IMR-90 (cell line): ENCODE results near the gene MAP3K5. TPM values are rescaled to one million over a fixed set of nuclear protein-coding genes. Genes with fewer than 3 reads are reported as not detected.

Experiments
- ATAC-seq: fragments of 200-7000 bp; cut with Tn5 transposase; 2 replicates; pipeline ENCODE4 v1.9.1; 2020; ENCODE audit warnings: low read depth, mild to moderate bottlenecking, moderate library complexity
- BruUV-seq: library from RNA; stranded (reverse); fragments of 400-500 nt; replicated peaks from 2 replicates; lab custom pipeline; 2021; lab: Mats Ljungman, UMichigan
- CTCF ChIA-PET: fragments of 300-600 bp; formaldehyde crosslinking; extraction: SDS; loops from one replicate; lab custom pipeline; 2021; ENCODE audit warnings: antibody characterized with exemption; lab: Yijun Ruan, JAX
- POLR2A ChIA-PET: fragments of 300-600 bp; sonication (Branson Sonifier 250); formaldehyde crosslinking; loops from one replicate; lab custom pipeline; 2022; ENCODE audit warnings: antibody characterized with exemption; ENCODE audit not compliant: unreplicated experiment; lab: Charles Lee
- DNase-seq: peaks from one replicate; pipeline ENCODE4 v3.0.0; 2013
- H2AFZ ChIP-seq: replicated peaks from 2 replicates; pipeline ENCODE3; 2013; ENCODE audit warnings: low read length, mild to moderate bottlenecking; ENCODE audit not compliant: poor library complexity
- H2AK5ac ChIP-seq: 2 replicates; pipeline ENCODE4 v1.6.1; 2013; ENCODE audit warnings: low read depth, low read length, inconsistent platforms
- H2AK9ac ChIP-seq: replicated peaks from 2 replicates; pipeline ENCODE3; 2013; ENCODE audit warnings: mild to moderate bottlenecking, low read depth, low read length, moderate library complexity; ENCODE audit not compliant: poor library complexity
- H2BK120ac ChIP-seq: 2 replicates; pipeline ENCODE4 v1.6.1; 2013; ENCODE audit warnings: low read depth, low read length, inconsistent platforms
- H2BK15ac ChIP-seq: 3 replicates; pipeline ENCODE4 v1.6.1; 2013; ENCODE audit warnings: low read depth, low read length, inconsistent platforms
- H2BK20ac ChIP-seq: 2 replicates; pipeline ENCODE4 v1.6.1; 2013; ENCODE audit warnings: low read depth, mild to moderate bottlenecking, inconsistent platforms, low read length, moderate library complexity
- H2BK5ac ChIP-seq: 2 replicates; pipeline ENCODE4 v1.6.1; 2013; ENCODE audit warnings: mild to moderate bottlenecking, low read depth, low read length, inconsistent platforms; ENCODE audit not compliant: poor library complexity, severe bottlenecking
- H3K14ac ChIP-seq: replicated peaks from 2 replicates; pipeline ENCODE4 v1.6.1; 2013; ENCODE audit warnings: low read depth, low read length, inconsistent platforms
- H3K18ac ChIP-seq: 2 replicates; pipeline ENCODE4 v1.6.1; 2013; ENCODE audit warnings: low read depth, low read length, control low read depth
- H3K23ac ChIP-seq: 2 replicates; pipeline ENCODE4 v1.6.1; 2013; ENCODE audit warnings: low read depth, low read length, inconsistent platforms
- H3K27ac ChIP-seq: 2 replicates; pipeline ENCODE4 v1.5.1; 2013; ENCODE audit warnings: mild to moderate bottlenecking, control low read depth, low read length; ENCODE audit not compliant: insufficient read depth
- H3K27me3 ChIP-seq: 2 replicates; pipeline ENCODE4 v1.6.1; 2013; ENCODE audit warnings: low read length; ENCODE audit not compliant: control insufficient read depth, insufficient read depth
- H3K36me3 ChIP-seq: 2 replicates; pipeline ENCODE4 v1.6.1; 2013; ENCODE audit warnings: low read length, mixed read lengths; ENCODE audit not compliant: control insufficient read depth, insufficient read depth
- H3K4ac ChIP-seq: 2 replicates; pipeline ENCODE4 v1.6.1; 2013; ENCODE audit warnings: low read depth, low read length, inconsistent platforms
- H3K4me1 ChIP-seq: 2 replicates; pipeline ENCODE4 v1.6.1; 2013; ENCODE audit warnings: low read length, mixed read lengths; ENCODE audit not compliant: control insufficient read depth, insufficient read depth
- H3K4me2 ChIP-seq: 2 replicates; pipeline ENCODE4 v1.6.1; 2013; ENCODE audit warnings: low read depth, mild to moderate bottlenecking, control low read depth, low read length, moderate library complexity
- H3K4me3 ChIP-seq: 2 replicates; pipeline ENCODE4 v1.5.1; 2013; ENCODE audit warnings: low read depth, mild to moderate bottlenecking, control low read depth, low read length, moderate library complexity; ENCODE audit not compliant: insufficient read depth
- H3K56ac ChIP-seq: 2 replicates; pipeline ENCODE4 v1.6.1; 2013; ENCODE audit warnings: low read length, inconsistent platforms; ENCODE audit not compliant: insufficient read depth; ENCODE audit errors: extremely low read depth
- H3K79me1 ChIP-seq, 2 experiments: 2 replicates each; pipeline ENCODE4 v1.6.1; 2013; ENCODE audit warnings: low read length in 2 of 2, inconsistent platforms in 1 of 2, low read depth in 1 of 2
- H3K9ac ChIP-seq: 2 replicates; pipeline ENCODE4 v1.6.1; 2013; ENCODE audit warnings: low read depth, low read length, control low read depth
- H3K9me1 ChIP-seq: 2 replicates; pipeline ENCODE4 v1.6.1; 2013; ENCODE audit warnings: low read length, inconsistent platforms; ENCODE audit not compliant: insufficient read depth
- H3K9me3 ChIP-seq: 2 replicates; pipeline ENCODE4 v1.6.1; 2013; ENCODE audit warnings: low read length; ENCODE audit not compliant: control insufficient read depth, insufficient read depth
- H4K20me1 ChIP-seq: 2 replicates; pipeline ENCODE4 v1.6.1; 2013; ENCODE audit warnings: low read length, inconsistent platforms; ENCODE audit not compliant: insufficient read depth
- H4K5ac ChIP-seq: 2 replicates; pipeline ENCODE4 v1.6.1; 2013; ENCODE audit warnings: mild to moderate bottlenecking, low read depth, low read length, control low read depth
- H4K8ac ChIP-seq, 2 experiments: 2 replicates each; pipeline ENCODE4 v1.6.1; 2013; ENCODE audit warnings: low read depth in 2 of 2, low read length in 2 of 2, control low read depth in 1 of 2, inconsistent platforms in 1 of 2
- H4K91ac ChIP-seq: 2 replicates; pipeline ENCODE4 v1.6.1; 2013; ENCODE audit warnings: low read depth, low read length, inconsistent platforms; ENCODE audit not compliant: insufficient read depth
- BHLHE40 ChIP-seq: fragments of 150-350 bp; IDR thresholded peaks from 2 replicates; pipeline ENCODE4 v1.6.1; 2016; ENCODE audit warnings: mild to moderate bottlenecking, low read depth, low read length
- CEBPB ChIP-seq: IDR thresholded peaks from 2 replicates; pipeline ENCODE4 v1.6.1; 2012; ENCODE audit warnings: low read depth, low read length, improper control_type of control experiment
- CHD1 ChIP-seq: IDR thresholded peaks from 2 replicates; pipeline ENCODE4 v1.6.1; 2012; ENCODE audit warnings: low read depth, low read length, improper control_type of control experiment
- CTCF ChIP-seq: conservative IDR thresholded peaks from 2 replicates; pipeline ENCODE4 v1.5.1; 2012; ENCODE audit warnings: mild to moderate bottlenecking, low read depth, low read length, improper control_type of control experiment
- ELK1 ChIP-seq: fragments of 150-350 bp; IDR thresholded peaks from 2 replicates; pipeline ENCODE4 v1.6.1; 2016; ENCODE audit warnings: low read depth, mild to moderate bottlenecking, low read length, moderate library complexity, borderline replicate concordance
- FOS ChIP-seq: fragments of 150-350 bp; IDR thresholded peaks from 2 replicates; pipeline ENCODE4 v1.6.1; 2016; ENCODE audit warnings: low read depth, low read length
- MAFK ChIP-seq: IDR thresholded peaks from 2 replicates; pipeline ENCODE4 v1.6.1; 2012; ENCODE audit warnings: low read depth, low read length, improper control_type of control experiment
- MAZ ChIP-seq: IDR thresholded peaks from 2 replicates; pipeline ENCODE4 v1.6.1; 2012; ENCODE audit warnings: low read depth, mild to moderate bottlenecking, low read length, improper control_type of control experiment, moderate library complexity, borderline replicate concordance
- MXI1 ChIP-seq: IDR thresholded peaks from 2 replicates; pipeline ENCODE4 v1.6.1; 2012; ENCODE audit warnings: low read depth, mild to moderate bottlenecking, low read length, moderate library complexity, borderline replicate concordance
- NFE2L2 ChIP-seq: fragments of 150-350 bp; IDR thresholded peaks from 2 replicates; pipeline ENCODE4 v1.6.1; 2016; ENCODE audit warnings: low read depth, mild to moderate bottlenecking, low read length
- POLR2A ChIP-seq: IDR thresholded peaks from 2 replicates; pipeline ENCODE4 v1.6.1; 2012; ENCODE audit warnings: mild to moderate bottlenecking, low read depth, low read length
- RAD21 ChIP-seq: IDR thresholded peaks from 2 replicates; pipeline ENCODE4 v1.6.1; 2012; ENCODE audit warnings: low read length, improper control_type of control experiment
- RCOR1 ChIP-seq: IDR thresholded peaks from 2 replicates; pipeline ENCODE4 v1.6.1; 2012; ENCODE audit warnings: mild to moderate bottlenecking, low read length, improper control_type of control experiment; ENCODE audit not compliant: insufficient replicate concordance
- RFX5 ChIP-seq: IDR thresholded peaks from 2 replicates; pipeline ENCODE4 v1.8.0; 2012; ENCODE audit warnings: low read depth, mild to moderate bottlenecking, low read length, moderate library complexity
- SMC3 ChIP-seq: fragments of 150-350 bp; IDR thresholded peaks from 2 replicates; pipeline ENCODE4 v1.6.1; 2016; ENCODE audit warnings: low read depth, mild to moderate bottlenecking, antibody characterized with exemption, low read length, moderate library complexity
- WGBS, 2 experiments: methylation state at CpG; one replicate each; pipeline versions ENCODE4 v1.1.5 to v1.1.7; 2013; ENCODE audit warnings: missing lambda C conversion rate in 2 of 2; ENCODE audit not compliant: insufficient read length in 1 of 2; ENCODE audit errors: extremely low coverage in 2 of 2; 5-methylcytosine and 5-hydroxymethylcytosine counted together
- dilution Hi-C: fragments of 300-500 bp; cut with HindIII; formaldehyde crosslinking; loops from one replicate; pipeline ENCODE4 v1.14.3; 2018; ENCODE audit warnings: low sequenced_read_pairs; ENCODE audit not compliant: unreplicated experiment
- in situ Hi-C: fragments of 300-500 bp; cut with MboI; formaldehyde crosslinking; loops from 3 replicates; pipeline ENCODE4 v1.14.3; 2019; ENCODE audit warnings: low sequenced_read_pairs, inconsistent platforms, mixed read lengths
- intact Hi-C: fragments of 100-400 bp; cut with micrococcal nuclease; formaldehyde crosslinking; loops from 2 replicates; pipeline ENCODE4 v1.10.0; 2022
- polyA plus RNA-seq, 3 experiments: library from polyadenylated mRNA; depleted of rRNA; stranded (reverse); fragments of >200 nt; gene quantifications; 2 replicates each; pipeline ENCODE4 v1.2.3, GENCODE V29; 2012; ENCODE audit warnings: low replicate concordance in 1 of 3
- total RNA-seq: library from RNA; depleted of rRNA; stranded (reverse); fragments of >200 nt; gene quantifications from 2 replicates; pipeline ENCODE4 v1.2.3, GENCODE V29; 2012
- TF ChIP-seq, protein P1 (sequence below): fragments of 150-350 bp; IDR thresholded peaks from 2 replicates; pipeline ENCODE4 v1.6.1; 2017; ENCODE audit warnings: mild to moderate bottlenecking, antibody characterized with exemption, low read length, low read depth

The MAP3K5 gene
- total and polyA plus RNA-seq, 2 of the 4 experiments (the other 2 are of a cell fraction), result 5.4 to 17.6 TPM

DNA sequence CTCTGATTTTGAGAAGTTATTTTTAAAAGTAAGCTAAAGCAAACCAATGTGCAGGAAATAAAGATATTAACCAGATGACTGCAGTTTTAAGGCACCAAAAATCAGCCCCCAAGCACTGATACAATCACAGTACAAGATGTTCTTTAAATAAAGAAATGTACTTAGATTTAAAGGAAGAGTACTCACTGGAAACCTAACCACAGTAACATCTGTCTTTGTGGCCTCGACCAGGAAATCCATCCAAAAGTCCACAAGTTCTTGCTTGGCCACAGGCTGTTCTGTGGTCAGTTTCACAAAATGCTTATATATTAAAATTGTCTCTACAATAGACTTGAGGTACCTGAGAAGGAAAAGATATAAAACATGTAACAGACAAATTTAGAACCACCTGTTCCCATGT lies 136.2 kb downstream of the MAP3K5 start:
- Histone ChIP-seq H3K4me2 (no peak overlapping the region), H4K20me1 (no peaks in the 10 kb centered on the region), H4K5ac (no peak overlapping the region), H2BK5ac (no peak overlapping the region), H2AFZ (no peak overlapping the region), H3K23ac (no peak overlapping the region), H2AK5ac (no peak overlapping the region), H4K91ac (no peak overlapping the region), H3K14ac (no peak overlapping the region), H3K9me3 (no peaks in the 10 kb centered on the region), H3K4ac (no peak overlapping the region), H3K4me1 (no peaks in the 10 kb centered on the region), H3K56ac (no peak overlapping the region), H2AK9ac (no peak overlapping the region), H3K18ac (no peak overlapping the region), H3K9ac (no peak overlapping the region), H2BK120ac (no peak overlapping the region), H3K27me3 (no peaks in the 10 kb centered on the region), H3K4me3 (no peak overlapping the region), H3K27ac (no peak overlapping the region), H3K79me1 (peaks cover 0 to 6% of the 10 kb centered on the region in 2 experiments; a peak in 1 of 4 replicates), H4K8ac (no peak overlapping the region), H2BK15ac (no peak overlapping the region), H2BK20ac (no peak overlapping the region), H3K9me1 (peaks cover 6% of the 10 kb centered on the region), H3K36me3 (peaks cover 7% of the 10 kb centered on the region)
- intact Hi-C loops (no loop called here), dilution Hi-C loops (no loop called here), in situ Hi-C loops (no loop called here)
- no TSS peak for BruUV-seq
- WGBS, 2 experiments, result no CpG with 5 or more reads among the region's 1 CpG
- DNase-seq (no peak), ATAC-seq (no peak)
- ChIA-PET CTCF (no interaction called here), POLR2A (no interaction called here)
- TF ChIP-seq RFX5 (no peak), MAFK (no peak), ELK1 (no peak), RCOR1 (no peak), CHD1 (no peak), MXI1 (no peak), FOS (no peak), NFE2L2 (no peak), MAZ (no peak), RAD21 (no peak), SMC3 (no peak), CEBPB (no peak), BHLHE40 (no peak), CTCF (no peak), POLR2A (no peak)
- TF ChIP-seq, protein P1, sequence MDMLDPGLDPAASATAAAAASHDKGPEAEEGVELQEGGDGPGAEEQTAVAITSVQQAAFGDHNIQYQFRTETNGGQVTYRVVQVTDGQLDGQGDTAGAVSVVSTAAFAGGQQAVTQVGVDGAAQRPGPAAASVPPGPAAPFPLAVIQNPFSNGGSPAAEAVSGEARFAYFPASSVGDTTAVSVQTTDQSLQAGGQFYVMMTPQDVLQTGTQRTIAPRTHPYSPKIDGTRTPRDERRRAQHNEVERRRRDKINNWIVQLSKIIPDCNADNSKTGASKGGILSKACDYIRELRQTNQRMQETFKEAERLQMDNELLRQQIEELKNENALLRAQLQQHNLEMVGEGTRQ, result no peak
